IPS DF 4.7 (cell line): ENCODE results near the gene SKOR2.
"Not testable (repeated sequence)": the region's sequence is repeated elsewhere in the genome, so short reads cannot be mapped to it uniquely, and the experiment has no call there.

Experiments used
- DNase-seq: peaks from one replicate; pipeline ENCODE4 v3.0.0-alpha.2; 2013; ENCODE audit warnings: low spot score; ENCODE audit errors: extremely low read depth

SKOR2 gene

DNA sequence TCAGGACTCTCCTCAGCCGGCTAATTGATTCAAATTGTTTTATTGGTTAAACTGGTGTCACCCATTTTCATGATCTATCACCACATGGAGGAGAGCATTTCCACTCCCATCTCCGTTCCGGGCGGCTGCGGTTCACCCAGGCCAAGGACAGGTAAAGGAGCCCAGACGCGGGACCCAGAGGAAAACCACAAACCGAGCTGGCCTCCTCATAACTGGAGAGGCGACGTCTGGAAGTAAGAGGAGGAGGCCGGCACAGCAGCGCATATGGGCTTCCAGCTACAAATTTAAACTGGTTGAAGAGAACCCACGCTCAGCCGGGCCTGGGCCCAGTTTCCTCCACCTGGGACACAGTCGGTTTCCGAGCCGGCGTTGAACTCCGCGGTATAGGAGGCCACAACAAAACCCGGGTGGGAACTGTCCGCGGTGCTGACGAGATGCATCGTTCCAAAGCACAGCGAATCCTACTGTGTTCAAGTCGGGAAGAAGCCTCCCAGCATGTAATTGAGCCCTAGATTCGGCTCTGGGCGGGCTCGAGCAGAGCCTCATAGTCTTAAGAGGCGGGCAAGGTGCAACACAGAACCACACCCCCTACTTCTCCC lies 3.0 kb upstream of the SKOR2 start:
- no peak for DNase-seq

DNA sequence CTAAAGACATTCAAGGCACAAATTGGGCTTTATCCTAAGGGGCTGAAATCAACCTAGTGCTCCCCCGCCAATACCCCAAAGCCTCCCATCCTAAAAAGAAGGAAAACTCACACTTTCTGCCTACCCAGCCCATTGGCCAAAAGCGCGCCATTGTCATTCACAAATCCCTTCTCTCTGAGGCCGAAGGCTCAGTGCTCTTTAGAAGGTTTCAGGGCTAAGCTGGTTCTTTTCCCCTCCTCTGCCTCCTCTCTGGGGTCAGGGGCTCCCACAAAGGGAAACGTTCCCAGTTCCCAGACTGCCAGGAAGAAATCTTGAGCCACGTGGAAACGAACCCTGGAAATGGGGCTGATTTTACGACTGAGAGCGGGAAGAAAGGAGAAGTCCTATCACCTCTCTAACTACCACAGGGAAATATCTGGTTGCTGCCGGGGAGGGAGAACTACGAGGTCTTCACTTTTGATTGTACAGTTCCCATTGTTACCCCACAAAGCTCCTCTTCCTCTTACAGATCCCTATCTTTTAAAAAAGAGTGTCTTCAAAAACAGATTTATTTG lies 1.7 kb upstream of the SKOR2 start:
- DNase-seq, result no peak

DNA sequence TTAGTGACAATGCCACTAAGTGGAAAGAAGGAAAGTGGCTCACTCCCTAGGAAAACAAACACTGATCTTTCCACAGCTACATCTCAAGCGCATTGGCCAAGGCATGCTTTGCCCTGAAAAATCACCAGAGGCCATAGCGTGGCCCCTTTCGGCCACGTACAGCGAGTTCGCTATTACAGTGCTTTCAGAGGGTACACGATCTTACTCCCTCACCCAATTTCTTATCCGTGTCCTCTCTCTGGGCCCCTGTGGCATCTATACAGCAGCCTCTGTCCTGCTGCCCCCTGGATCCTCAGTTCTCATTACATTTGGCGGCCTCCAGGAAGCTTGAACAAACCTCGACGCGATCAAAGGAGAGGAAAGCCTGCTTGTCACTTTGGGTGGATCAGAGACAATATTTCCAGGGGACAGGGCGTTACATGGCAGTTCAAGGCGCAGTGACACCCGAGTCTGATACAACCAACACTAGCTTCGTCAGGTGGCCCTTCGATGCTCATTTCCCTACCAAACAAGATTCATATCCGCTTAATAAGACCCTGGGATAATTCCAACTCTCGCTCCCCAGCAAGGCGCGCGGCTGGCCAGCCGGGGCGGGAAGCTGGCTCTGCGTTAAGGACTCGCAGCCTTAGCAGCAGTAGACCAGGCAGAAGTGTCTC lies 941 bp downstream of the SKOR2 start:
- DNase-seq, result no peak

DNA sequence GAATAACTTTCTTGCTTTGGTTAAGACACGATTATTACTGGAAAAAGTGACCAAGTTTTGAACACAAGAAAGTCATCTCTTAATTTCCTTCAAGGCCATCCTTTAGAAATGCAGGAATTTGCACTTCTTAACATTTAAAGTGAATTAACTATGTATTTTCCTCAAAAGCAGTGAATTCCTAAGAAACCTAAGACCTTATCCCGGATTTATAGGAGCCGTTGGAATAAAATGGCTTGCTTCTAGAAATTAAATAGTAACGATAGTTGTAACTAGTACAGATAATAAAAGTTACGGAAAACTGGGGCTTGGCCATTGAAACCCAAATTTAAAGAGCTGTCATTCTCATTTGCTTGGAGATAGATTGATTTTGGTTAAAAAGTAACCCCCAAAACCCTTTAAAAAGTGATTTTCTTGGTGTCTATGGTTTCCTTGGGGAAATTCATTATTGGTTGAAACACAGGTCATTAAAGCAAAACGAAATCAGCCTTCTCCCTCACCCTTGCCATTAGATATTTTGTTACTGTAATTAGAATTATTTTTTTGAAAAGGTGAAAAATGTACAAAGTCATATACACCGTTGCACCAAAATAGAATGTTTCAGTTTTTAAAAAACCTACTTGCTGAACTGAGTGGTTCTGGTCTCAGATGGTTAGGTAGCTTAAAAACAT lies 2.0 kb downstream of the SKOR2 start:
- DNase-seq, result no peak

DNA sequence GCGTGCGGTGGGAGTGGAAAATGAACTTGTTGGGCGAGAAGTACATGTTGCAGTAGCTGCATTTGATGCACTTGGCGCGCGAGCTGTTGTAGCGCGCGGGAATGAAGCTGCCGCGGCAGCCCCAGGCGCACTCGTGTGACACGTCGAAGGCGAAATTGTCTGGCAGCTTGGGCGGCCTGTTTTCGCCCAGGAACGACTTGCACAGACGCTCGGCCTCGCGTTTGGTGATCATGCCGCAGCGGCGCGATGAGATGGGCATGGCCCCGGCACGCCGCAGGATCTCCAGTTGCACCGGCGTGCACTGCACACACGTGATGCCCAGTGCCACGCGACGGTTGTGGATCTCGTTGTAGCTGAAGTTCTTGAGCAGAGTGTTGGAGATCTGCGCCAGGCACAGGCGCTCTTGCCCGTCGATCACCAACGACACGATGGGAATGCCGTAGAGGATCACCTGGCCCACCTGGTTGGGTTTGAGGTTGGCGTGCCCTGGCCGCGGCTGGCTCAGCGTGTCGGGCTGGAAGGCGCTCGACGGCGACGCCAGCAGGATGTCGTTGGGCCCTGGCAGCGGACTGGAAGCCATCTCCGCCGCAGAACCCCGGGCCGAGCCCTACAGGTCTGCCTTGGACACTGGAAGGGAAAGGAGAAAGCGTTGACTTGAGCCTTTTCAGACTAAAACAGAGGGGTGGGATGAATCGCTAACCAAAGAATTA lies 2.7 kb downstream of the SKOR2 start:
- DNase-seq, result no peak

DNA sequence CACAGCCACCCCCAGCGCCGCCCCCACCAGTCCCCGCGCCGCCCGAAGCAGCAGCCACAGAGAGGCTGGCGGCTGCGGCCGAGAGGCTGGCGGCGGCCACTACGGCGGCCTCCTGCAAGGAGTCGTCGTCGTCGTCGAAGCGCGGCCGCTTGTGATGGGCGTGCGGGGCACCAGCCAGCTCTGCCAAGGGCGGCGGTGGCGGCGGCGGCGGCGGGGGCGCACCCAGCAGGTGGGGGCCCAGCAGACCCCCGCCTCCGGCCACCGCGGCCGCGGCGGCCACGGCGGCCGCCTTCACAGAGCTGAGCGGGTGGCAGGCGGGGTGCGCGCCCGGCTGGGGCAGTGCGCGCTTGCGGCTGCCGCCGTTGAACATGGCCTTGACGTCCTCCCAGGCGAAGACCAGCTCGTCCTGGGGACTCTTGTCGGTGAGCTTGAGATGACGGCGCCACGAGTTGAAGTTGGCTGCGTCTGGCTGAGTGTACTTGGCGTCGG lies 3.3 kb downstream of the SKOR2 start:
- no peak for DNase-seq

DNA sequence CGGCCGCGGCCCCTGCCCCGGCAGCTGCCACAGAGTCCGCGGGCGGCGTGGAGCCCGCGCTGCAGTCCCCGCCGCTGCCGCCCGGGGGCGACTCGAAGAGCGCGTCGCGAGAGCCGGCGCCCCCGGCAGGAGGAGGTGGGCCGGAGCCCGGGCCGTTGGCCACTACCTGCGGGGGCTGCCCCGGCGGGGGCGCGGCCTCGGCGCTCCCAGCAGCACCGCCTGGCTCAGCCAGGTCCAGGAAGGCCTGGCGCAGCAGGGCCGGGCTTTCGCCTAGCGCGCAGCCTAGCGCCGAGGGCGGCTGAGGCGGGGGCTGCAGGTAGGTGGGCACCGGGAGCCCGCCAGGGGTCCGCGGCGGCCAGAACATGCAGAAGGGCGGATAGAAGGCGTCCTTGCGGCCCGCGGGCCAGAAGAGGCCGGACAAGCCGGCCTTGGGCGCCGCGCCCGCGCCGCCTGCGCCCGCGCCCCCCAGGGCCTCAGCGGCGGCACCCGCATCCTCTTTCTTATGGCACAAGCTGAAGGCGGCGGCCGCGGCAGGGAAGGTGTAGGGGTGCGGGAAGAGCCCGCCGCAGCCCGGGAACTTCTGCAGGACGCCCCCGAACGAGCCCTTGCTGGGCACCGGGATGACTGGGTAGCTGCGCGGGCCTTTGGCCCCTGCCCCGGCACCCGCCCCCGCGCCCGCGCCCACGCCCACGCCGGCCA lies 3.9 kb downstream of the SKOR2 start:
- DNase-seq, result no peak

DNA sequence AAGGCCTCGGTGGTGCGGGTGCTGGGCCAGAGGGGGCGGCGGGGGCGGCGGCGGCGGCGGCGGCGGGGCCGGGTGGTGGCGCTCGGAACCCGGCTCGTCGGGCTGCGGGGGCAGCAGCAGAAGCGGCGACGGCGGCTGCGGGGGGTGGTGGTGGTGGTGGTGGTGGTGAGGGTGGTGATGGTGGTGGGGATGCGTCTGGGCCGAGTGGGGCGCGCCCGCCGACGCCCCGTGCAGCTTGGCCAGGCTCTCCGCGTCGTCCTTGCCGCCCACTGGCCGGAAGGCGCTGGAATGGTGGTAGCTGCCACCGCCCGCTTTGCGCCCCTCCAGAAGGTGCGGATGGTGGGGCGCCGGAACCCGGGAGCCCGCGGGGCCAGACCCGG lies 4.4 kb downstream of the SKOR2 start:
- no peak for DNase-seq

DNA sequence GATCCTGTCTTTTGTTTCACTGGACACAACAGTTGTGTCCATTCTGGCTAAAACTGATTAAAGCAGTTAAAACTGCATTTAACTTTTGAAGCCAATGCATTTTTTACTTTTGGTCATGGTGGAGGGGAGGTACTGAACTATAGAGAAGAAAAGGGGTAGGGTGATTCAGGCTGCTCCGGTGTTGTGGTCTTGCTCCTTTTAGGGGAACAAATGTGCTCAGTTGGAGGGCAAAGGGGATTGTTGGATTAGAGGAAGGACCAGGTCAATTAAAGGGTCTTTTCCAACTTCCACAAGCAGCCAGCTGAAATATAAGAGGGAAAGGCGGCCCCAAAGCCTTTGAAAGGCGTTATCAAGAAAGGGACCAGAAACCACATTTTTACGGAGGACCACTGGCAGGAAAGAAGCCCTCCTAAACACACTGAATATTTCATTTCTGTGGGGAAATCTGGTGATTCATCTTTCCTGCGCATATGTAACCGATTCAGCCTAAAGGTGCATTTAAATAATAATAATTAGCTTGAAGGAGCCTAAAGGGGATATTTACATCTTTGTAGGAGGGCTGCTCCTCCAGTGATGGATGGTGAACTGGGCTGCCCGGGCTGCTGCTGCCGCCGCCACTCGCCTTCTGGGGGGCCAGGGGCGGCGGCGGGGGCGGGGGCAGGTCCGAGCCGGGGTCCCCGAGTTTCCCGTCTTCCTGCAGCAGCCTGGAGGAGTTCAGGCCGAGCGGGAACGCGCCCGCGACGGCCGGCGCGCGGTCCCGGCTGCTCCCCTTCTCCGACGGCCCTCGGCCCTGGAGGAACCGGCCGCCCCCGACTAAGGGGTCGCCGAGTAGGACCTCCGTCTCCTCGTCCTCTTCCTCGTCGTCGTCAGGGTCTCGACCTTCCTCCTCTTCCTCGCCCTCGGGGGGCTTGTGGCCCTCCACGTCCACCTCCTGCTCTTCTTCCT lies 5.2 kb downstream of the SKOR2 start:
- DNase-seq, result no peak

DNA sequence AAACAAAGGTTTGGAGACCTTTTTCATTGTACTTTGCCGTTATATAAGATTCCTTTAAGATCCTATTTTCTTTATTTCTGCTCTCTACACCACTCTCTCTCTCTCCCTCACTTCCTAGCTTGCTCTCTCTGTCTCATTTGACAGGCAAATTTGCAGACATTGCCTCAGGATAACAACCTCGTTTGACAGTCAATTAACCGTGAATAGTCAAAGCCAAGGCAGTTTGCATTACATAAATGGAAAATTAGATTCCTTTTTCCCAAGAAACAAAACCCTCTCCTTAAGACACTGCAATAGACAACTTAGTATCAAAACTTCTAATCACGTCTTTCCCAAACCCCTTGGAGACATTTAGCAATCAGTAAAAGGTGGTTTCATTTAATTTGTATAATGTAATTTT lies 7.4 kb downstream of the SKOR2 start:
- DNase-seq, result no peak

DNA sequence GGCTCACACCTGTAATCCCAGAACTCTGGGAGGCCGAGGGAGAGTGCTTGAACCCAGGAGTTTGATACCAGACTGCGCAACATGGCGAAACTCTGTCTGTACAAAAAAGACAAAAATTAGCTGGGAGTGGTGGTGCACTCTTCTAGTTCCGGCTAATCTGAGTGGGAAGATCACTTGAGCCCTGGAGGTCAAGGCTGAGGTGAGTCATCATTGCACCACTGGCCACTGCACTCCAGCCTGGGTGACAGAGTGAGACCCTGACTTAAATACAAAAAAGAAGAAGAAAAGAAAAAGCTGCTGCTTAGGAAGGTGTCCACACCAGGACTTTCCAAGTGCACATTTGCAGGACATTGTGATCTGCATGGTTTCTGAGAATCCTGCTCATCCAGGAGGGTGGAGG lies 16.4 kb downstream of the SKOR2 start:
- DNase-seq, result no peak

DNA sequence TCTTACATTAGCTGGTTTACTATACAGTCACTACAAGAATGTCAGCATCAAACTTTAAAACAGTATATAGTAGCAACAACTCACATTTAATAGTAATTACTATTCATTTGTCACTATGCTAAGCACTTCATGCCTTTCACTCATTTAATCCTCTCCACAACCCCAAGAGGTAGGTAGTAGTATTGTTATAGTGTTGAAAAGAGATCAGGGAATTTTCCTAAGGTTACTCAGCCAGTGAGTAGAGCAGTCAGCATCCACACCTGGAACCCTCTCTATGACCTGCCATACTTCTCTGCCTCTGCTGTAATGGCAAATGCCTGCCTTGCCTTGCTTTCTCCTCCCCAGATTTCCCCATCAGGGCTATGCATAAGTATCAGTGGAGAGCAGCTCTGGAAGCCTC lies 24.8 kb downstream of the SKOR2 start:
- no peak for DNase-seq

DNA sequence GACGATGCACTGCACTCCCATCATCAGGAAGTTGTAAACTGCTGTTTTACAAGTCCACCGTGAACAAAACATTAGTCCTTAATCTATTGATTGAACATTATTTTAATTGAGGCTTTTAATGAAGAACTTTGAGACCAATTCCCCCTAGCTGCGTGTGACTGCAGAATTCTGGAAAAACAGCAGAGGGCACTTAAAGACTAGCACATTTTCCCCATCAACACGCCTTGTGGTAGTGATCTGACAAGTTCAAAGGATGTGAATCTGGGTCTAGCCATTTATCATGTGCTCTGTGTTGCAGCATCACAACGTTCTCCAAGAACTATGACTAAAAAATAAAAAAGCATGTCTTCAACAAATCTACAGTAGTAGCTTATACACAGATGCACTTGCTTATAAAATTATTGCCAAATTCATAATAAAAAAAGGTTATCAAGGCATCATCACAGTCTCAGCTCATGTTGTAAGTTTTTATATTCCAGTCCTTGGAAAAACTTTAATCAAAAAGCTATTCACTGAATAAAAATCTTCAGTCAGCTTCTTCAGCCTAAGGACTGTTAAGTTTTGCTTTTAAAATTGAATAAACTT lies 35.8 kb downstream of the SKOR2 start:
- no peak for DNase-seq

DNA sequence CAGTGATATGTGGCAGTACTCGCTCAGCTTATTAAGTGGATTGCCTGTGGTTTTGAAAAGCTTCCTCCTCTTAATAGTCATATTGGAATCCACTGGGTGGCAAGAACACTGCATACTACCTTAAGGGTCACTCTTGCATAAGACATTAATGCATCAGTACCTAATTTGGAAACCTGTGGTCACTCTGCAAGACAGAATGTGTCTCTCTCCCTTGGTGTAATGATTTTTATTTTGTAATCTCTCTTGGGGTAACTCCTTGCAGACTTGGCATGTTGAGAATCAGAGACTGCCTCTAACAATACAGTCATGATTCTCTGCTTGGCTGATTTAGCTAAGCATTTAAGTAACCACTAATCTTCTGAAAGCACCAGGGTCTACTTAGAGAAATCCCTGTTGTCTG lies 42.3 kb downstream of the SKOR2 start:
- DNase-seq, result no peak

DNA sequence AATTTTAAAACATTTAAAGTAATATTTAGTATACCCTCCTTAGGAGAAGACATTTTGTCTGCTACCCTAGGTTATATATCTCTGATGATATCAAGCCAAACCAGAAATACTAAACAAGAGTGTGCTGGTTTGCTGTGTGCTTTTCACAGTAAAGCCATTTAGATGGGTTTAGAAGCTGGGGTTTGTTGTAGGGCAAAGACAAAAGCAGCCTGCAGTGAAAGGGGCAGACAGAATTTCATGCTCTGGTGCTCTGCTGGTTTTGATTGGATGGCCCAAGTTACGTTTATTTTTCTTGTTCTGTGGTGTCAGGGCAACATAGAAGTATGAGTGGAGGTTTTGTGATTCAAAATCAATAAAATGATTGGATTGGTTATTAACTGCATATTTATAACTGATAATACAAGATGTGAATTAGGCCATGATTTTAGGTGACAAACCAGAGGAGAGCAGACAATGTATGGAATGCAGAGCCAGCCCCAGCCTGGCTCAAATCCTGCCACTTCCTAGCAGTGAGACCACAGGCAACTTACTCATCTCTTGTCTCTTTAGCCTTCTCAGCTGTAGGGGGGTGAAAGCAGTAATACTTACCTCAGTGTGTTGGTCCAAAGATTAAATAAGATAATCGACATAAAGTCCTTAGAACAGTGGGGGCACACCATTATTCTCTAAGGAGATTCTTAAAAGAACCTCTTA lies 44.4 kb downstream of the SKOR2 start:
- no peak for DNase-seq

DNA sequence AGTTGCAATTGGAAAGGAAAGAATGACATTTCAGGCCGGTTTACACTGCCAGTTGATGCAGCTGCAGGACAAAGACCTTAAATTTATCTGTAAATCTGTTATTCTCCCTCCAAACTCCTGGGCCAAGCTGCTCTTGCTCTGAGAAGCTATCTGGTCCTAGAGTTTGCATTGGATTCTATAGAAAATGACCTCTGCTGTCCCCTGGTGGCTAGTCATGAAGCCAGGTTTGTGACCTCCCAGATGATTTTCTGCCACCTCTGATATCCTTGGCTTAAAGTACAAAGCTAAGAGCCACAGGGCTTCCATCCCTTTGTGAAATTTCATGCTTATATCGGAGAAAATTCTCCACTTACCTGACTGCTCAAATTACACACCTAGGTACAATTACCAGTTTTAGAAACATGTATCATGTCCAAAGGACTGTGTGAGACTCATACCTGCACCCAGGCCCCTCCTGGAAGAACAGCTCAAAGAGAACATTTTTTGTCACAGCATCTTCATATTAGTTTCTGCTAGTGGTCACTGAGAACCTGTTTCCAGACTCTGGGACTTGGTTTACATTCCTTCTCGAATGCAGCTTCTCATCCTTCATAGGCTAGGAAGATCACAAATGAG lies 46.4 kb downstream of the SKOR2 start:
- DNase-seq, result no peak

DNA sequence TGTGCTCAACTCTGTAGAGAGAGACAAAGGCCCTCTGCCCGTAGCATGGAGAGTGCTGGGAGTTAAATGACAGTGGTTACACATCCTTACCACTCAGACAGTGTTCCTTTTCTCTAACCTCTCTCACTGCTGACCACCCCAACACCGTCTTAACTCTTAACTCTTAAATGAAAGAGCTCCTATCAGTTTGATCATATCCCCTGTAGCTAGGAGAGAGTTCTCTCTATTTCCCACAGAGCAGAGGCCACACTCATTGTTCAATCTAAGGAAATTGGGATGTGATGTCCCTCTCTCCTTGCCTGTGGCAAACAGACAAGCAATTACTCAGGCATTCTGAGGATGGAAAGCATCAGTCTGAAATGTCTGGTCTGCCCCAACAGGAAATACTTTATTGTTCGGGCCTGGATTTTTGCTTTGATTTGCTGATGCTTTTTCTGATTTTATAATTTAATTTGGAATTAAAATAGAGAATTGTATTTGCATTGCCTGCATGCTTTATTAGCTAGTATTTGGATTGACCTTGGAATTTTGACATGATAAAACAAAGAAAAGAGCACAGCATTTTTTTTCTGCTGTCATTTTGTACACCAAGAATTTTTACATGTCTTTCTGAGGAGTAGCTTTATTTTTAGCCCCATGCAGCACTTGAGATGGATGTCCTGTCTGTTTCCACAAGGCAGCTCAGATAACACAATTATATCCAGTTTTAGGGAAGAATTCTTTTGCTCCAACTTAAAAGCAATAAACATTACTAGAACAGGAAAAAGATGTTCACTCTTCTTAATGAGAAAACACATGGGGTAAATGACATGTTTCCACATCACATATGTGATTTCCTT lies 47.6 kb downstream of the SKOR2 start:
- DNase-seq, result no peak

DNA sequence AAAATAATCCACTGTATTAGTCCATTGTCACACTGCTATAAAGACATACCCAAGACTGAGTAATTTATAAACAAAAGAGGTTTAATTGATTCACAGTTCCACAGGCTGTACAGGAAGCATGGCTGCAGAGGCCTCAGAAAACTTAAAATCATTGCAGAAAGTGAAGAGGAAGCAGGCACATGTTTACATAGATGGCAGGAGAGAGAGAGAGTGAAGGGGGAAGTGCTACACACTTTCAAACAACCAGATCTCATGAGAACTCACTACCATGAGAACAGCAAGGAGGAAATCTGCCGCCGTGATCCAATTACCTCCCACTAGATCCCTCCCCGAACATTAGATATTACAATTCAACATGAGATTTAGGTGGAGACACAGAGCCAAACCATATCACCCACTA lies 55.5 kb downstream of the SKOR2 start:
- DNase-seq, result not testable (repeated sequence)
